Osteoblast (primary cell): ENCODE data around the gene RBM28. TPM values are rescaled to one million over a fixed set of nuclear protein-coding genes. Genes with fewer than 3 reads are reported as not detected.
"Not testable (repeated sequence)": the region's sequence is repeated elsewhere in the genome, so short reads cannot be mapped to it uniquely, and the experiment has no call there.

Experiments used
- DNase-seq: peaks from one replicate; pipeline ENCODE4 v3.0.0; 2011; ENCODE audit warnings: low spot score, mixed read lengths; ENCODE audit not compliant: insufficient read length; ENCODE audit errors: missing footprints
- H2AFZ ChIP-seq: 2 replicates; pipeline ENCODE4 v1.6.0; 2011; ENCODE audit warnings: mild to moderate bottlenecking, low read length
- H3K27ac ChIP-seq: 2 replicates; pipeline ENCODE4 v1.5.1; 2011; ENCODE audit warnings: mild to moderate bottlenecking, low read depth, low read length, moderate library complexity
- H3K27me3 ChIP-seq: 2 replicates; pipeline ENCODE4 v1.6.0; 2012; ENCODE audit warnings: mild to moderate bottlenecking, control low read depth, inconsistent platforms, low read length, moderate library complexity; ENCODE audit not compliant: insufficient read depth
- H3K36me3 ChIP-seq: 2 replicates; pipeline ENCODE4 v1.5.1; 2011; ENCODE audit warnings: mild to moderate bottlenecking, low read length, control low read depth, moderate library complexity; ENCODE audit not compliant: insufficient read depth
- H3K4me1 ChIP-seq: 2 replicates; pipeline ENCODE4 v1.5.1; 2011; ENCODE audit warnings: mild to moderate bottlenecking, low read length, control low read depth, moderate library complexity; ENCODE audit not compliant: insufficient read depth
- H3K4me2 ChIP-seq: 2 replicates; pipeline ENCODE4 v1.6.0; 2011; ENCODE audit warnings: mild to moderate bottlenecking, low read length; ENCODE audit not compliant: insufficient read depth
- H3K4me3 ChIP-seq: fragments of 200-600 bp; sonication (generic); 3 replicates; pipeline ENCODE4 v1.5.1; 2012; ENCODE audit warnings: mild to moderate bottlenecking, low read length, inconsistent platforms; ENCODE audit not compliant: insufficient read depth
- H3K79me2 ChIP-seq: 2 replicates; pipeline ENCODE4 v1.6.0; 2012; ENCODE audit warnings: mild to moderate bottlenecking, low read length, control low read depth, inconsistent platforms; ENCODE audit not compliant: insufficient read depth
- H3K9me3 ChIP-seq: 2 replicates; pipeline ENCODE4 v1.5.1; 2011; ENCODE audit warnings: low read depth, low read length, control low read depth
- H4K20me1 ChIP-seq: 2 replicates; pipeline ENCODE4 v1.6.0; 2012; ENCODE audit warnings: mild to moderate bottlenecking, low read length, control low read depth; ENCODE audit not compliant: insufficient read depth
- total RNA-seq: library from RNA; depleted of rRNA; stranded (reverse); fragments of >200 nt; gene quantifications from 2 replicates; pipeline ENCODE4 v1.2.3, GENCODE V29; 2012
- TF ChIP-seq, protein P1 (sequence below): IDR thresholded peaks from 2 replicates; pipeline ENCODE4 v1.5.1; 2011; ENCODE audit warnings: mild to moderate bottlenecking, low read depth, low read length, moderate library complexity; ENCODE audit errors: extremely low read depth

Gene RBM28
- total RNA-seq, 1 donor: 16.6 TPM

- H4K20me1 ChIP-seq: no peaks in the 10 kb centered on the region
- H3K36me3 ChIP-seq: no peaks in the 10 kb centered on the region
- no peak for DNase-seq
- no peaks in the 10 kb centered on the region for H3K9me3 ChIP-seq
- H3K79me2 ChIP-seq: no peaks in the 10 kb centered on the region
- no peaks in the 10 kb centered on the region for H3K4me1 ChIP-seq
- H3K4me2 ChIP-seq: no peak overlapping the region
- no peak overlapping the region for H3K27ac ChIP-seq
- no peaks in the 10 kb centered on the region for H3K27me3 ChIP-seq
- TF ChIP-seq, protein P1, sequence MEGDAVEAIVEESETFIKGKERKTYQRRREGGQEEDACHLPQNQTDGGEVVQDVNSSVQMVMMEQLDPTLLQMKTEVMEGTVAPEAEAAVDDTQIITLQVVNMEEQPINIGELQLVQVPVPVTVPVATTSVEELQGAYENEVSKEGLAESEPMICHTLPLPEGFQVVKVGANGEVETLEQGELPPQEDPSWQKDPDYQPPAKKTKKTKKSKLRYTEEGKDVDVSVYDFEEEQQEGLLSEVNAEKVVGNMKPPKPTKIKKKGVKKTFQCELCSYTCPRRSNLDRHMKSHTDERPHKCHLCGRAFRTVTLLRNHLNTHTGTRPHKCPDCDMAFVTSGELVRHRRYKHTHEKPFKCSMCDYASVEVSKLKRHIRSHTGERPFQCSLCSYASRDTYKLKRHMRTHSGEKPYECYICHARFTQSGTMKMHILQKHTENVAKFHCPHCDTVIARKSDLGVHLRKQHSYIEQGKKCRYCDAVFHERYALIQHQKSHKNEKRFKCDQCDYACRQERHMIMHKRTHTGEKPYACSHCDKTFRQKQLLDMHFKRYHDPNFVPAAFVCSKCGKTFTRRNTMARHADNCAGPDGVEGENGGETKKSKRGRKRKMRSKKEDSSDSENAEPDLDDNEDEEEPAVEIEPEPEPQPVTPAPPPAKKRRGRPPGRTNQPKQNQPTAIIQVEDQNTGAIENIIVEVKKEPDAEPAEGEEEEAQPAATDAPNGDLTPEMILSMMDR: no peak
- H3K4me3 ChIP-seq: no peak overlapping the region
- H2AFZ ChIP-seq: no peak overlapping the region
These were observed 59.6 kb downstream of the RBM28 start for GRCh38 chr7:128284102-128284501.

GRCh38 chr7:128281605-128282380 is 61.9 kb downstream of the RBM28 start:
- DNase-seq: no peak
- Histone ChIP-seq H3K4me2 (no peak overlapping the region), H3K27ac (no peak overlapping the region), H3K27me3 (no peaks in the 10 kb centered on the region), H3K79me2 (no peaks in the 10 kb centered on the region), H3K9me3 (no peaks in the 10 kb centered on the region), H2AFZ (no peak overlapping the region), H4K20me1 (no peaks in the 10 kb centered on the region), H3K4me1 (no peaks in the 10 kb centered on the region), H3K4me3 (no peak overlapping the region), H3K36me3 (no peaks in the 10 kb centered on the region)
- TF ChIP-seq, protein P1: no peak

DNA sequence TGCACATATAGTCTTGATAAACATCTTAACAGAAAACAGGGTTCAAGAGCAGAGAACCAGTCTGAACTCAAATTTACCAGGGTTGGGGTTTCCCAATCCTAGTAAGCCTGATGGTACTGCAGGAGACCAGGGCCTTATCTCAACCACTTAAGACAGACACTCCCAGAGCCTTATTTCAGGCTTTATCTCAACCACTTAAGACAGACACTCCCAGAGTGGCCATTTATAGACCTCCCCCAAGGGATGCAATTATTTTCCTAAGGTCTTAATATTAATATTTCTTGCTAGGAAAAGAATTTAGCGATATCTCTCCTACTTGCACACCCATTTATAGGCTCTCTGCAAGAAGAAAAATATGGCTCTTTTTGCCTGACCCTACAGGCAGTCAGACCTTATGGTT is 63.3 kb downstream of the RBM28 start:
- H3K4me2 ChIP-seq, H3K36me3 ChIP-seq, H3K27ac ChIP-seq, H4K20me1 ChIP-seq, H3K4me1 ChIP-seq, DNase-seq, H3K27me3 ChIP-seq, H3K79me2 ChIP-seq, H2AFZ ChIP-seq, H3K4me3 ChIP-seq, H3K9me3 ChIP-seq: not testable (repeated sequence)

DNA sequence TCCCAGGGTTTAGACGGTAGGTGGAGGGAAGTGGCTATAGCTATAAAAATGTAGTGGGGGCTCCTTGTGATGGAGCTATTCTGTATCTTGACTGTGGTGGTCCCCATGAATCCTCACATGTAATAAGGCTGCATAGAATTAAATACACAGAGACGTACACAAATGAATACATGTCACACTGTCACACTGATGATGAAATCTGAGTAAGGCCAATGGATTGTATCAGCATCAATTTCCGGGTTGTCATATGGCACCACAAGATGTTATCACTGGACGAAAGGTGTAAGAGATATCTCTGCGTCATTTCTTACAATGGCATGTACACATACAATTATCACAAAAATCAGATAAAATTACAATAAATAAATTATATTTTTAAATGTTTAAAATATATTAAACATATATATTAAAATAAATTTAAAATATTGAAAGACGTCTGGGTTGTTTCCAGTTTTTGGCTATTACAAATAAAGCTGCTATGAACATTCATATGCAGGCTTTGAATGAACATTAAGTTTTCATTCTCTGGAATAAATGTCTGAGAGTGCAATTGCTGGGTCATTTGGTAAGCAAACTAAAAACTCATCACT is 64.5 kb downstream of the RBM28 start:
- H3K36me3 ChIP-seq: no peaks in the 10 kb centered on the region
- H3K79me2 ChIP-seq: no peaks in the 10 kb centered on the region
- DNase-seq: no peak
- TF ChIP-seq, protein P1: no peak
- no peak overlapping the region for H3K27ac ChIP-seq
- no peaks in the 10 kb centered on the region for H3K9me3 ChIP-seq
- H3K4me2 ChIP-seq: no peak overlapping the region
- H4K20me1 ChIP-seq: no peaks in the 10 kb centered on the region
- H3K27me3 ChIP-seq: no peaks in the 10 kb centered on the region
- no peaks in the 10 kb centered on the region for H3K4me1 ChIP-seq
- H3K4me3 ChIP-seq: no peak overlapping the region
- H2AFZ ChIP-seq: no peak overlapping the region
